ENCODE results near the gene FANCD2. TPM values are rescaled to one million over a fixed set of nuclear protein-coding genes. Genes with fewer than 3 reads are reported as not detected.

The FANCD2 gene
- 15.2 and 16.3 TPM in 2 replicates for polyA plus RNA-seq (2013)

DNA sequence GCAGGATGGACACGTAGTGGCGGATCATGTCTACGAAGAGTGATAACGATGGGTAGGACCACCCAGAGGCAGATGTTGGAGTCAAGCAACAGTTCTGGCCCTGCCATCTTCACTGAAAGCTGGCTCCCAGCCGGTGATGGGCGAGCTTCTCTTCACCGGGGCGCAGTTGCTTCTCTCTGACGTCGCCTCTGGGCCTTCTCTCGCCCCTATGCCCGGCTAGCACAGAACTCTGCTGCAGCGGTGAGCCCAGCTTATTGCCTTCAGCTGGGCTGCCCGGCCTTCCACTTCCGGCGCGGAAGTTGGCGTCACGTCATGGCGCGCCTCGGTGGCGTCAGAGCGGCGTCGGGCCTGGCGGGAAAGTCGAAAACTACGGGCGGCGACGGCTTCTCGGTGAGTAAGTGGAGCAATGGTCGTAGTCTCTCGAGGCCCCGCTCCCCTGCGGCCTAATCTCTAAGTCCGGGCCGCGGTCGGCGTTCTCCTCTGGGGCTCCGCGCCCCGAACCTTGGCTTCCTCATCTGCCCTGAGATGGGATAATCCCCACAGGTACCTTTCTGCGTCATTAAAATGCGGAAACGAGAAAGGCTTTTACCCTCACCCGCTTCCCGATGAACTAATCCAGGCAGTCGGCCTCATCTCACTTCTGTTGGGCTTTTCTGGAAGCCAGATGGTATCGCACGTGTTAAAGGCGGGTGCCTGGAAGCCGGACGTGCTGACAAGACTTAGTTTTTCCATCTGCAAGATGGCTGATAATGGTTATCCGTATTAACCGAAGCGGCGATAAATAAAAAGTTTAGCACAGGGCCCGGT, at the start of gene FANCD2:
TSS of gene FANCD2 (plus strand) at position 354 of the 807 bp plus-strand sequence. CDS start 2,221 bp downstream, outside the sequence.
- H3K18ac ChIP-seq (ENCODE audit: low read length) = peak within 1 kb of the TSS; percentile 12
- H3K27ac ChIP-seq (ENCODE audit: low read depth, low read length) = peak within 1 kb of the TSS; percentile 69
- H3K79me2 ChIP-seq (ENCODE audit: control insufficient read depth, insufficient read depth, low read length, poor library complexity) = peaks cover 4% of the 10 kb centered on the region
- peak within 1 kb of the TSS; percentile 8 for H4K91ac ChIP-seq (ENCODE audit: low read depth, low read length)
- peak within 1 kb of the TSS; percentile 95 for H3K4me2 ChIP-seq (ENCODE audit: low read length)
- H3K9me3 ChIP-seq (ENCODE audit: insufficient read depth, low read depth, low read length) = no peaks in the 10 kb centered on the region
- H2BK120ac ChIP-seq (ENCODE audit: insufficient read depth, low read length, poor library complexity) = no peak within 1 kb of the TSS
- peaks cover 17 to 23% of the 10 kb centered on the region in 2 experiments for H3K36me3 ChIP-seq (ENCODE audit: control insufficient read depth in 1 of 2, insufficient read depth in 2 of 2, low read length in 2 of 2)
- H3K27me3 ChIP-seq (ENCODE audit: insufficient read depth, low read length) = no peaks in the 10 kb centered on the region
- H3K9ac ChIP-seq (ENCODE audit: low read length) = peak within 1 kb of the TSS; percentile 83
- peak within 1 kb of the TSS; percentile 82 for H2AFZ ChIP-seq (ENCODE audit: insufficient read depth, low read length, poor library complexity)
- no peak within 1 kb of the TSS for H2AK5ac ChIP-seq (ENCODE audit: low read length)
- DNase-seq = peak; percentile 87 to 96
- H3K23ac ChIP-seq (ENCODE audit: low read length) = no peak within 1 kb of the TSS
- H3K4me3 ChIP-seq (ENCODE audit: low read depth, low read length) = peak within 1 kb of the TSS; percentile 96
- peak within 1 kb of the TSS; percentile 82 for H4K8ac ChIP-seq (ENCODE audit: low read depth, low read length)
- peaks cover 0 to 7% of the 10 kb centered on the region in 2 experiments for H3K4me1 ChIP-seq (ENCODE audit: control insufficient read depth in 1 of 2, insufficient read depth in 2 of 2, low read length in 2 of 2)
- peak within 1 kb of the TSS; percentile 75 for H4K12ac ChIP-seq (ENCODE audit: low read depth, low read length)
- no peak within 1 kb of the TSS for H2BK5ac ChIP-seq (ENCODE audit: low read depth, low read length, poor library complexity)
- no CpG with 5 or more reads among the region's 61 CpGs for WGBS (ENCODE audit: extremely low coverage, insufficient coverage, insufficient read length)
- H2BK12ac ChIP-seq (ENCODE audit: low read length) = no peak within 1 kb of the TSS
- peaks cover 4% of the 10 kb centered on the region for H3K79me1 ChIP-seq (ENCODE audit: low read length)
- peak within 1 kb of the TSS; percentile 10 for H3K4ac ChIP-seq (ENCODE audit: low read depth, low read length)
- H3K14ac ChIP-seq (ENCODE audit: low read length) = peak within 1 kb of the TSS; percentile 51

DNA sequence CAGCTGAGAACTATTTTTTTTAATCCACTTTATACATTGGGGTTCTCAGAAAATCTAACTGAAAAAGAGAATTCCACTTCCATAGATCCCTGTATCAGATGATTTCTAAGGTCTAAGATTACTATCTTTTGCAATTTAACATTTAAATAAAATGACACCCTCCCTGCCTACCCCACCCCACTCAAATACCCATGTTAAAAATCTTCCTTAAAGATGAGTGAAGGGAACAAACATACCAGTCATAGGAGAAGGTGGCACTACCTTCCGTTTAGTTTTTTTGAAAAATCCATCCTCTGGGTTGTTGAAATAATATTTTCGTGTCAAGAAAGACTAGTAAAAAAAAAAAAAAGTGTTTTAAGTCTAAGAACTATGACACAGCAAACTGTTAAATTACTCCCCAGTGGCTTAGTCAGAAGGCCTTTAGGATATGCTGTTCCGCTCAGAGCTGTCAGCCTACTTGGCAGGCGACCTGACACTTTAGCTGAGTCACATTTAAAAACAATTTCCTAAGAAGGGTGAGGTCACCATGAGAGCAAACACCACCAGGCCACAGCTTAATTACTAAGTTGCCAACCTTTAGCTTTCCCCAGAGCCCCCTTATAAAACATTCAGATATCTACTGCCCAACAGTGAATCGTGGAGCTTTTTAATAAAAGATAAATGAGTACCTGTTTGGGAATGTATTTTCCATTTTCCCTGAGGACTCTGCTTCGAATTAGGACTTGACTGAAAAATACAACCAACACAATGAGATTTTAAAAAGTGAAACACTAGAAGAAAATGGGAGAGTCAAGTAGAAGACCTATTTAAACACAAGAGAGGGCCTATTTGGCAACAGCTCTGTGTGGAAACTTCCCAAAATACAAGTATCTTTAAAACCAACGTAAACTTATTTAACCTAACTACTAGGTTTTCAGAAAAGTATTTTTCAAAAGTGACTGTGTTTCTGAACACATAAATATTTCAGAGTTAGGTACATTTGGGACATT, 49.2 kb upstream of the FANCD2 start:
- no peak overlapping the region for H3K27ac ChIP-seq (ENCODE audit: low read depth, low read length)
- H3K36me3 ChIP-seq (ENCODE audit: control insufficient read depth in 1 of 2, insufficient read depth in 2 of 2, low read length in 2 of 2) = peaks cover 23% of the 10 kb centered on the region in 2 experiments
- H2AFZ ChIP-seq (ENCODE audit: insufficient read depth, low read length, poor library complexity) = no peak overlapping the region
- H4K91ac ChIP-seq (ENCODE audit: low read depth, low read length) = no peak overlapping the region
- H3K27me3 ChIP-seq (ENCODE audit: insufficient read depth, low read length) = no peaks in the 10 kb centered on the region
- H3K4ac ChIP-seq (ENCODE audit: low read depth, low read length) = no peak overlapping the region
- peak; percentile 77 to 85 for DNase-seq
- WGBS (ENCODE audit: extremely low coverage, insufficient coverage, insufficient read length) = no CpG with 5 or more reads among the region's 7 CpGs
- no peaks in the 10 kb centered on the region for H3K4me1 ChIP-seq (ENCODE audit: control insufficient read depth in 1 of 2, insufficient read depth in 2 of 2, low read length in 2 of 2)
- no peaks in the 10 kb centered on the region for H3K79me2 ChIP-seq (ENCODE audit: control insufficient read depth, insufficient read depth, low read length, poor library complexity)
- H3K23ac ChIP-seq (ENCODE audit: low read length) = no peak overlapping the region
- no peak overlapping the region for H3K4me2 ChIP-seq (ENCODE audit: low read length)
- H2AK5ac ChIP-seq (ENCODE audit: low read length) = no peak overlapping the region
- H3K18ac ChIP-seq (ENCODE audit: low read length) = no peak overlapping the region
- no peak overlapping the region for H2BK120ac ChIP-seq (ENCODE audit: insufficient read depth, low read length, poor library complexity)
- H3K14ac ChIP-seq (ENCODE audit: low read length) = no peak overlapping the region
- H4K8ac ChIP-seq (ENCODE audit: low read depth, low read length) = no peak overlapping the region
- no peaks in the 10 kb centered on the region for H3K9me3 ChIP-seq (ENCODE audit: insufficient read depth, low read depth, low read length)
- H3K9ac ChIP-seq (ENCODE audit: low read length) = no peak overlapping the region
- no peak overlapping the region for H2BK12ac ChIP-seq (ENCODE audit: low read length)
- no peaks in the 10 kb centered on the region for H3K79me1 ChIP-seq (ENCODE audit: low read length)
- no peak overlapping the region for H3K4me3 ChIP-seq (ENCODE audit: low read depth, low read length)
- no peak overlapping the region for H2BK5ac ChIP-seq (ENCODE audit: low read depth, low read length, poor library complexity)
- no peak overlapping the region for H4K12ac ChIP-seq (ENCODE audit: low read depth, low read length)

DNA sequence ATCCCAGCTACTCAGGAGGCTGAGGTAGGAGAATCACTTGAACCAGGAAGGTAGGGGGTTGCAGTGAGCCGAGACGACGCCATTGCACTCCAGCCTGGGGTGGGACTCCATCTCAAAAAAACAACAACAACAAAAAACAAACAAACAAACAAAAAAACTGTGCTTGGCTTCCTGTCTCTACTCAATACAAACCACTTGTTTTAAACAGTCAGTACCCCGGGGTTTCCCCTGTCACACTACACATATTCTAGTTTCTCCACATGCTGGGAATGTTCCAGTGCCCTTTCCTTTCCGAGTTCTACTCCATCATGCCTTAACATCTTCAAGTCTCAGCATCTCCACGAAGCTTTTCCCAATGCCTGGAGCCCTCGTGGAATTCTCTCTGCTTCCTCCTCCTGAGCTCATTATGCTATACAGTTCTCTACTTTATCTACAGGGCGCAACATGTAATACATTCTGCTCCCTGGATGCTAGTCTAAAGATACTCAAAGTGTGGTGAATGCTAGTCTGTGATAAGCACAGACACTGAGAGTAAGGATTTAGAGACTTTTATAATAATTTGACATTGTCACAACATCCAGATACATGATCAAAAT, 47.4 kb upstream of the FANCD2 start:
- Histone ChIP-seq H3K27ac (ENCODE audit: low read depth, low read length) (no peak overlapping the region), H3K79me2 (ENCODE audit: control insufficient read depth, insufficient read depth, low read length, poor library complexity) (no peaks in the 10 kb centered on the region), H3K14ac (ENCODE audit: low read length) (no peak overlapping the region), H2AFZ (ENCODE audit: insufficient read depth, low read length, poor library complexity) (no peak overlapping the region), H2BK5ac (ENCODE audit: low read depth, low read length, poor library complexity) (no peak overlapping the region), H4K12ac (ENCODE audit: low read depth, low read length) (no peak overlapping the region), H3K4ac (ENCODE audit: low read depth, low read length) (no peak overlapping the region), H3K4me2 (ENCODE audit: low read length) (no peak overlapping the region), H3K36me3 (ENCODE audit: control insufficient read depth in 1 of 2, insufficient read depth in 2 of 2, low read length in 2 of 2) (peaks cover 11 to 23% of the 10 kb centered on the region in 2 experiments), H3K4me3 (ENCODE audit: low read depth, low read length) (no peak overlapping the region), H2BK12ac (ENCODE audit: low read length) (no peak overlapping the region), H3K79me1 (ENCODE audit: low read length) (no peaks in the 10 kb centered on the region), H3K9ac (ENCODE audit: low read length) (no peak overlapping the region), H3K27me3 (ENCODE audit: insufficient read depth, low read length) (no peaks in the 10 kb centered on the region), H2AK5ac (ENCODE audit: low read length) (no peak overlapping the region), H3K9me3 (ENCODE audit: insufficient read depth, low read depth, low read length) (no peaks in the 10 kb centered on the region), H3K18ac (ENCODE audit: low read length) (no peak overlapping the region), H3K4me1 (ENCODE audit: control insufficient read depth in 1 of 2, insufficient read depth in 2 of 2, low read length in 2 of 2) (no peaks in the 10 kb centered on the region), H4K91ac (ENCODE audit: low read depth, low read length) (no peak overlapping the region), H3K23ac (ENCODE audit: low read length) (no peak overlapping the region), H2BK120ac (ENCODE audit: insufficient read depth, low read length, poor library complexity) (no peak overlapping the region), H4K8ac (ENCODE audit: low read depth, low read length) (no peak overlapping the region)
- no peak for DNase-seq
- no CpG with 5 or more reads among the region's 8 CpGs for WGBS (ENCODE audit: extremely low coverage, insufficient coverage, insufficient read length)

GRCh38 chr3:9980251-9980650, 46.0 kb upstream of the FANCD2 start:
- no peak overlapping the region for H3K23ac ChIP-seq (ENCODE audit: low read length)
- no peak overlapping the region for H3K18ac ChIP-seq (ENCODE audit: low read length)
- no peak overlapping the region for H3K4me3 ChIP-seq (ENCODE audit: low read depth, low read length)
- WGBS (ENCODE audit: extremely low coverage, insufficient coverage, insufficient read length) = no CpG with 5 or more reads among the region's 2 CpGs
- no peaks in the 10 kb centered on the region for H3K79me1 ChIP-seq (ENCODE audit: low read length)
- no peak overlapping the region for H2BK12ac ChIP-seq (ENCODE audit: low read length)
- no peak overlapping the region for H4K12ac ChIP-seq (ENCODE audit: low read depth, low read length)
- H2BK120ac ChIP-seq (ENCODE audit: insufficient read depth, low read length, poor library complexity) = no peak overlapping the region
- H4K8ac ChIP-seq (ENCODE audit: low read depth, low read length) = no peak overlapping the region
- no peaks in the 10 kb centered on the region for H3K9me3 ChIP-seq (ENCODE audit: insufficient read depth, low read depth, low read length)
- H2AK5ac ChIP-seq (ENCODE audit: low read length) = no peak overlapping the region
- no peak overlapping the region for H3K9ac ChIP-seq (ENCODE audit: low read length)
- no peak overlapping the region for H3K14ac ChIP-seq (ENCODE audit: low read length)
- no peak overlapping the region for H2AFZ ChIP-seq (ENCODE audit: insufficient read depth, low read length, poor library complexity)
- H3K79me2 ChIP-seq (ENCODE audit: control insufficient read depth, insufficient read depth, low read length, poor library complexity) = no peaks in the 10 kb centered on the region
- no peak overlapping the region for H3K4ac ChIP-seq (ENCODE audit: low read depth, low read length)
- no peak overlapping the region for H4K91ac ChIP-seq (ENCODE audit: low read depth, low read length)
- H3K4me2 ChIP-seq (ENCODE audit: low read length) = no peak overlapping the region
- no peak overlapping the region for H3K27ac ChIP-seq (ENCODE audit: low read depth, low read length)
- H3K4me1 ChIP-seq (ENCODE audit: control insufficient read depth in 1 of 2, insufficient read depth in 2 of 2, low read length in 2 of 2) = no peaks in the 10 kb centered on the region
- no peak overlapping the region for H2BK5ac ChIP-seq (ENCODE audit: low read depth, low read length, poor library complexity)
- no peak for DNase-seq
- no peaks in the 10 kb centered on the region for H3K27me3 ChIP-seq (ENCODE audit: insufficient read depth, low read length)
- peaks cover 14 to 26% of the 10 kb centered on the region in 2 experiments for H3K36me3 ChIP-seq (ENCODE audit: control insufficient read depth in 1 of 2, insufficient read depth in 2 of 2, low read length in 2 of 2)

Measured in trophoblast cell (in vitro differentiated cells and primary cell).